ENCODE measurements around the gene MICALL2. TPM values are rescaled to one million over a fixed set of nuclear protein-coding genes. Genes with fewer than 3 reads are reported as not detected.

The MICALL2 gene
- total RNA-seq, 1 experiment from 2014 or later, result 7.7 TPM

DNA sequence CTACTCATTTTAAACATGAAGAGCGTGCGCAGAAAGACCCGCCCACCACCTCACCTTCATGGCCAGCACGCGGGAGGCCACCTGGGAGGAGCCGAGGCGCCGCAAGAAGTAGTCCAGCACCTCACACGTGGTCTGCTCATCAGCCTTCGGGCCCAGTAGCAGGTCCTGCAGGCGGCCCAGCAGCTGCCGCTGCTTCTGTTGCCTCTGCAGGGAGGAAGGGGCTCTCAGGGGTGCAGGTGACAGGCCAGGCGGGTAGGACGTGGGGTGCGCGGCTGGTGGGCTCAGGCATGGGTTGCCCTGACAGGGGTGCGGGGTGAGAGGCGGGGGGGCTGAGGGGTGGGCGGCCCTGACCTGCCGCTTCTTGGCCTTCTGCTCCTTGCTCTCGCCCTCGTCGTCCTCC, 27.3 kb upstream of the MICALL2 start:
- H3K36me3 ChIP-seq, result peaks cover 89% of the 10 kb centered on the region

DNA sequence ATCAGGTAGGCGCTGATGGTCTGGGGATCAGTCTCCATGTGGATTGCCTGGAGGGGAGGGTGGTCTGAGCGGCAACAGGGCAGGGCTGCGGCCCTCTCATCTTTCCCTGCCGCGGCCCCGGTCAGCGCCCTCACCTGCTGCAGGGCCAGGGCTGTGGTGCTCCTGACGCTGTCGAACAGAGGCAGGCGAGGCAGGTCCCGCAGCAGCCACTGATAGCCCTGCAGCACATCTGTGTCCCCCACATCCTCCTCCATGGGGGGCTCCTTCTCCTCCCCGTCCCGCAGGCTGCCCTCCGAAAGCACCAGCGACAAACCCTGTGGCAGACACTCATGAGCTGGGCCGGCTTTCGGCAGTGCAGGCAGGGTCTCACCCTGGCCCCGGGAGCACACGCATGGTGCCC, 25.9 kb upstream of the MICALL2 start:
- no peak overlapping the region for H3K4me3 ChIP-seq
- no peak overlapping the region for H3K27ac ChIP-seq
- H3K9me3 ChIP-seq (replicated peaks), result no peaks in the 10 kb centered on the region
- no peaks in the 10 kb centered on the region for H3K27me3 ChIP-seq (replicated peaks)
- DNase-seq (ENCODE audit: low read depth in 1 of 2, low spot score in 2 of 2), result no peak
- H3K36me3 ChIP-seq, result peaks cover 85% of the 10 kb centered on the region
- no peaks in the 10 kb centered on the region for H3K4me1 ChIP-seq (replicated peaks)

More for the DNA sequence above, 27.3 kb upstream of the MICALL2 start:
- no peaks in the 10 kb centered on the region for H3K27me3 ChIP-seq (replicated peaks)
- no peak overlapping the region for H3K27ac ChIP-seq
- no peaks in the 10 kb centered on the region for H3K4me1 ChIP-seq (replicated peaks)
- H3K4me3 ChIP-seq, result no peak overlapping the region
- no peak for DNase-seq (ENCODE audit: low read depth in 1 of 2, low spot score in 2 of 2)
- no peaks in the 10 kb centered on the region for H3K9me3 ChIP-seq (replicated peaks)

DNA sequence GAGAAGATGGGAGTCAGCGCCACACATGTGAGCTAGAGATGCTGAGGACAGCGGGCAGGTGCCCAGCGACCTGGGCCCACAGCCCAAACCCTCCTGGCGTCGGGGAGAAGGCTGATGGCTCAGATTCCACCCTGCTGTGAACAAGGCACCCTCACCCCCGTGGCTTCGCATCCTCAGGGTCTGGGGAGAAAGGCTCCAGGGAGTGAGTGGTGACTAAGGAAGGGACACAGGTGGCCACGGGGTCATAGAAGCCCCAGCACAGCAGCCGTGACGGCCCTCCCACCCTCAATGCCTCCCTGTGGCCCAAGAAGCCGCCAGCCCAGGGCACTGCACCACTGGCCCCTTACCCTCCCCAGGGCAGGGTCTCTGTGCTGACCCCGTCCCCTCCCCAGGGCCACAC, 25.3 kb upstream of the MICALL2 start:
- no peak for DNase-seq (ENCODE audit: low read depth in 1 of 2, low spot score in 2 of 2)
- Histone ChIP-seq H3K4me1 (replicated peaks) (no peaks in the 10 kb centered on the region), H3K9me3 (replicated peaks) (no peaks in the 10 kb centered on the region), H3K27ac (no peak overlapping the region), H3K4me3 (no peak overlapping the region), H3K27me3 (replicated peaks) (no peaks in the 10 kb centered on the region), H3K36me3 (peaks cover 85% of the 10 kb centered on the region)

DNA sequence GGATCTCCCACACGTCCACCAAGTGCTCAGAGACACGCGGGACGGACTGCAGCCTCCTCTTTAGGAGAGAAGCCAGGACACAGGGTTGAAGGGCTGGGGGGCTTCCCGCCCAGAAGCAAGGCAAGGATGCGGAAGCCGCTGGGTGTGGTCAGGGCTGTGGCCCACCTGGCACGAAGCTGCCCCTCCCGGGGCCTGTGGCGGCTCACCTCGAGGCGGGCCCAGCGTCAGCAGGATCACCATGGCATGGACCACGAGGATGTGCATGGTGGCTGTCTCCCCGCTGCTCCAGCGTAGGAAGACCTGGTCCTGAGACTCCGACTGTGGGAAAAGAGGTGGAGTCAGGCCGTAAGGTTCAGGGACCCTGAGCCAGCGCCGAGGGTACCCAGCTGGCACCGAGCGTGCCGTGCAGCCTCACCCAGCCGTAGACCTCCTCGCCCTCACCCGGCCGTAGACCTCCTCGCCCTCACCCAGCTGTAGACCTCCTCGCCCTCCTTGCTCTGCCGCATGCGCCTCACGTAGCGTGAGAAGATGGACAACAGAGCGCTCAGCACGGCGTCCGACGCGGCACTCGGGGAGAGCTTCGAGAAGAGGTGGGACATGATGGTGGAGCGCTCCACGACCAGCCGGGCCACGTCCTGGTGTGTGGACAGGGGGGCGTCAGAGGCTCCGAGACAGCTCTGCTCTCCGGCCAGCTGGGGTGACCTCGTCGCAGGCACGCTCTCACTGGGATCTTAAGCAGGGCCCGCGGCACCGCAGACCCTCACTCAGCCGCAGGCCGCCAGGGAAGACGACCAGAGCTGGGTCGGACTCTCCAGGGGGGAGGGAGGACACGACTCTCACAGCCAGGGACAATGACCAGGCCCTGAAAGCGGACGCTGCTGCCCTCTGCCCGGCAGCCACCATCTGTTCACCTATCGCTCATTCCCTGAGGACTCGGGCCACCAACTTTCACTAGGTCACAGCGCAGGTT, 24.6 kb upstream of the MICALL2 start:
- peaks cover 85% of the 10 kb centered on the region for H3K36me3 ChIP-seq
- H3K9me3 ChIP-seq (replicated peaks), result no peaks in the 10 kb centered on the region
- no peaks in the 10 kb centered on the region for H3K4me1 ChIP-seq (replicated peaks)
- no peak for DNase-seq (ENCODE audit: low read depth in 1 of 2, low spot score in 2 of 2)
- H3K27ac ChIP-seq, result no peak overlapping the region
- no peak overlapping the region for H3K4me3 ChIP-seq
- no peaks in the 10 kb centered on the region for H3K27me3 ChIP-seq (replicated peaks)

DNA sequence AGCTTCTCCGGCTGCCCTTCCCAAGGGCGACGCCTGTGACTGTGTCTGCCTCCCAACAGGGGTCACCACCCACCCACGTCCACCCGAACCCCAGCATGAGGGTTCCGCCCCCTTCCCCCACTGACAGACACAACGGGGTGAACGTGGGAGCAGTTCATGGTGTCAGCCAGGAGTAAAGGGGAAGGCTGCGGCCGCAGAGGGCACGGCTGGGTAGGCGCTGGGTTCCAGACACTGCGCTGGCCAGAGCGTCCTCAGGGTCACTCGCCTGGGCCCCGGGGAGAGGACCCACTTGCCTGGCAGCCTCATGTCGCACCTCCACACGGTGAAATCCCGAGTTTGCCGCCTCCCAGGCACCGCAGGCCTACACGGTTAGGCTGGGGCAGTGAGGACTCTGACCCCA, 23.8 kb upstream of the MICALL2 start:
- Histone ChIP-seq H3K27ac (no peak overlapping the region), H3K36me3 (peaks cover 85% of the 10 kb centered on the region), H3K9me3 (replicated peaks) (no peaks in the 10 kb centered on the region), H3K4me3 (no peak overlapping the region), H3K27me3 (replicated peaks) (no peaks in the 10 kb centered on the region), H3K4me1 (replicated peaks) (no peaks in the 10 kb centered on the region)
- no peak for DNase-seq (ENCODE audit: low read depth in 1 of 2, low spot score in 2 of 2)

DNA sequence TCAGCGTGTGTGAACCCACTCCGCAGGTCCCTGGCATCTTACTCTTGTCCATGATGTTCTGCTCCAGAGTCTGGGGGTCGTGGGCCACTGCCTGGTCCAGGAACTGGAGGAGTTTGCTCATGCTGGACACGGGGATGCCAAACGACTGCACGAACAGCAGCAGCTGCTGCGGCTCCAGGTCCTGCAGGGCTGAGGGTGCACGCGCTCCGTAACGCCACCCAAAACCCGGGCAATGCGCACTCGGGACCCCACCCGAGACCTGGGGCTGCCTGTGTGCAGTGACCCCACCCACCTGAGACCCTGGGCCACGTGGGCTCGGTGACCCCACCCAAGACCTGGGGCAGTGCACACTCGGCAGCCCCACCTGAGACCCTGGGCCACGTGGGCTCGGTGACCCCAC, 22.0 kb upstream of the MICALL2 start:
- H3K9me3 ChIP-seq (replicated peaks), result no peaks in the 10 kb centered on the region
- no peaks in the 10 kb centered on the region for H3K4me1 ChIP-seq (replicated peaks)
- no peaks in the 10 kb centered on the region for H3K27me3 ChIP-seq (replicated peaks)
- no peak for DNase-seq (ENCODE audit: low read depth in 1 of 2, low spot score in 2 of 2)
- H3K36me3 ChIP-seq, result peaks cover 86% of the 10 kb centered on the region
- no peak overlapping the region for H3K4me3 ChIP-seq
- no peak overlapping the region for H3K27ac ChIP-seq

DNA sequence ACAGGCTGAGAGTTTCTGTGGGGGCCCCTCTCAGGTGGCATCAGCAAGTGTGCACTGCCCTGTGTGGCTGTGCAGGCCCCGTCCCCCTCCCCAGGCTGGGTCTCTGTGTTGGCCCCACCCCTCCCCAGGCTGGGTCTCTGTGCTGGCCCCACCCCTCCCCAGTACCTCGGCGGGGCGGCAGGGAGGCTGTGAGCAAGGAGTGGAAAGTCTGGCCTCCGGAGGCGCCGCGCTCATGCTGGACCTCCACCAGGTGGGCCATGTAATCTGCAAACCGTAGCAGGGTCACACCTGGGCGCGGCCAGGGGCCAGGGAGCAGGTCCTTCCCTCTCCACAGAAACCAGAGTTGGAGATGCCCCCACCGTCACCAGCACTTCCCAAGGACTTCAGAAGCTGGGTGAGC, 21.4 kb upstream of the MICALL2 start:
- H3K36me3 ChIP-seq, result peaks cover 88% of the 10 kb centered on the region
- no peak for DNase-seq (ENCODE audit: low read depth in 1 of 2, low spot score in 2 of 2)

DNA sequence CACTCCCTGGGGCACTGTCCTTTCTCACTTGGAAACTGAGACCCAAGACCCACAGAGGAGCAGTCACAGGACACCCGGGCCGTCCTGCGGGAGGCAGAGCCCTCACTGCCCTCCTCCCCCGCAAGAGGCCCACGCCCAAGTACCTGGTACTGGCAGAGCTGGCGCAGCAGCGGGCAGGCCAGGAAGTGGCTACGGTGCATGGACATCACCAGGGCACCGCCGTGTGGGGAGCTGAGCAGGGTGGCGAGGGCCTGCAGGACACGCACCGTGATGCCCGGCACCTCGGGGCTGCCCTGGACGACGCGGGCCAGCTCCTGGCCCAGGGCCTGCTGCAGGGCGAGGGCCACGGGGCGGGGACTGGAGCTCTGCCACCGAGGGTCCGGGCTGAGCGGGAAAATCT, 20.0 kb upstream of the MICALL2 start:
- Histone ChIP-seq H3K4me1 (replicated peaks) (peaks cover 8% of the 10 kb centered on the region), H3K9me3 (replicated peaks) (no peaks in the 10 kb centered on the region), H3K27ac (no peak overlapping the region), H3K4me3 (no peak overlapping the region), H3K36me3 (peaks cover 92% of the 10 kb centered on the region), H3K27me3 (replicated peaks) (no peaks in the 10 kb centered on the region)
- no peak for DNase-seq (ENCODE audit: low read depth in 1 of 2, low spot score in 2 of 2)

More for the DNA sequence above, 21.4 kb upstream of the MICALL2 start:
- Histone ChIP-seq H3K9me3 (replicated peaks) (no peaks in the 10 kb centered on the region), H3K4me3 (no peak overlapping the region), H3K27me3 (replicated peaks) (no peaks in the 10 kb centered on the region), H3K4me1 (replicated peaks) (no peaks in the 10 kb centered on the region), H3K27ac (no peak overlapping the region)

DNA sequence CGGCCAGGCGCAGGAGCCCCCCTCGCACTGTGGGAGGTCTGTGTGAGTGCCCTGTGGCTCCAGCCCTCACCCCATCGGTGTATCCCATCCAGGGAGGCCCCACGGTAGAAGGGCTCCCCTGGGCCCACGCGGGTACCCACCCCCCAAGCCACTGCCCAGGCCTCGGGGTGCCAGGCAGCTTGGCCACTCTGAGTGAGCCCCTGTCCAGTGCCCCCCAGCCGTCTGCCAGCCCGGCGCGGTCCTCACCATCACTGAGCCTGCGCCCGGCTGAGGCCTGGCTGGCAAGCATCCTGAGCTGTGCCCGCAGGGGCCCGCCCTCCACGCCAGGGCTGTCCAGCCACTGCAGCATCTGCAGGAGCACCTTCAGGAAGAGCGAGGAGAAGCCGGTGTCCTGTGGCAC, 19.2 kb upstream of the MICALL2 start:
- Histone ChIP-seq H3K27ac (no peak overlapping the region), H3K36me3 (peaks cover 92% of the 10 kb centered on the region), H3K27me3 (replicated peaks) (no peaks in the 10 kb centered on the region), H3K4me3 (no peak overlapping the region), H3K9me3 (replicated peaks) (no peaks in the 10 kb centered on the region), H3K4me1 (replicated peaks) (peaks cover 13% of the 10 kb centered on the region)
- DNase-seq (ENCODE audit: low read depth in 1 of 2, low spot score in 2 of 2), result no peak

DNA sequence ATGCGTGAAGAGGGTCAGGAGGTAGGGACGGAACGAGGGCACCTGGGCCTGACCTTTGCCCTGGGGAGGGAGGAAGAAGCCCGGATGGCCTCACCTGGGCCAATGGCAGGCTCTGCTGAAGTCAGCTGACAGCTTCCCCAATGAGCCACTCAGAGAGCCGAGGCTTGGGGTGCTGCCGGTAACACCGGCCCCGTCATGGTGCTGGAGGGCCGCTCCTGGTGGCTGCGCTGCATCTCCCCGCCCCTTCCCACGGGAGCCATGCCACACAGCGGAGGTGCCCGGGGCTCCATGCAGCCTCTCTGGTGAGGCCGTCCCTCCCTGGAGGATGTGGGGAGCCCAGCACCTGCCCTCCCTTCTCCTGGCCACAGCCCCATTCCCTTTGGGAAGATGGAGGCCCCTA, 17.6 kb upstream of the MICALL2 start:
- Histone ChIP-seq H3K36me3 (peaks cover 88% of the 10 kb centered on the region), H3K4me1 (replicated peaks) (peaks cover 13% of the 10 kb centered on the region), H3K27ac (no peak overlapping the region), H3K9me3 (replicated peaks) (no peaks in the 10 kb centered on the region), H3K27me3 (replicated peaks) (no peaks in the 10 kb centered on the region), H3K4me3 (no peak overlapping the region)
- no peak for DNase-seq (ENCODE audit: low read depth in 1 of 2, low spot score in 2 of 2)

DNA sequence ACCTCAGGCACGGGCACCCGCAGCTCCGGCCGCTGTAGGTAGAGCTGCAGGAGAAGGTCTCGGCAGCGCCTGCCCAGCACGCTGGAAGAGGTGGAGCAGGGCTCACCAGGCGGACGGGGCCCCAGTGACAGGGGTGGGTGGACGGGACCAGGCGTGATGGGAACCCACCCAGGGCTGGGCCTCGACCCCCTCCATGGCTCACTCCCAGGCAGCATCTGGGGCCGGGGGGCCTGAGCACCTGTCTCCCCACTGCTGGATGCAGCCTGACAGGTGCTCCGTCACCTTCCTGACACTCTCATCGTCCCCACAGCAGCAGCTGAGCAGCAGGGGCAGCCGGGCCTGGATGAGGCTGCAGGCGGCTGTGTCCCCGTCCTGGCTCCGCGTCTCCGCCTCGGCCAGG, 16.7 kb upstream of the MICALL2 start:
- no peak for DNase-seq (ENCODE audit: low read depth in 1 of 2, low spot score in 2 of 2)
- Histone ChIP-seq H3K27ac (no peak overlapping the region), H3K9me3 (replicated peaks) (no peaks in the 10 kb centered on the region), H3K4me1 (replicated peaks) (peaks cover 13% of the 10 kb centered on the region), H3K27me3 (replicated peaks) (no peaks in the 10 kb centered on the region), H3K4me3 (no peak overlapping the region), H3K36me3 (peaks cover 91% of the 10 kb centered on the region)

DNA sequence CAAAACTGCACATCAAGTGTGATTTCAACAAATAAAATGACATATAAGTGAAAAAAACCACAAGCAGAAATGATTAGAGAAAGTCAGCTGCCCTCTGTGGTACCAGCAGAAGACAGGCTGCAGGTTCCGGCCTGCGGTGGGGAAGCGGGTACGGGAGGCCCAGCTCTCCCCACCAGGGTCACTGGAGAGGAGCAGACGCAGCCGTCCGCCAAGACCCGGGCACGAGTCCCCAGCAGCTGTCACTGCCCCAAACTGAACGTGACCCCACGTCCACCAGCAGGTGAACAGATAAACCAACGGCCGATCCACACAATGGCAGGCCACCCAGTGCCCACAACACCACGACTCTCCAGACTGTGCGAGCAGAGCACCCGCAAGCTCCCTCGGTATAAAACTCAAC, 16.1 kb upstream of the MICALL2 start:
- peaks cover 94% of the 10 kb centered on the region for H3K36me3 ChIP-seq
- no peak overlapping the region for H3K4me3 ChIP-seq
- no peaks in the 10 kb centered on the region for H3K9me3 ChIP-seq (replicated peaks)
- no peaks in the 10 kb centered on the region for H3K27me3 ChIP-seq (replicated peaks)
- peaks cover 13% of the 10 kb centered on the region for H3K4me1 ChIP-seq (replicated peaks)
- DNase-seq (ENCODE audit: low read depth in 1 of 2, low spot score in 2 of 2), result no peak
- H3K27ac ChIP-seq, result no peak overlapping the region

DNA sequence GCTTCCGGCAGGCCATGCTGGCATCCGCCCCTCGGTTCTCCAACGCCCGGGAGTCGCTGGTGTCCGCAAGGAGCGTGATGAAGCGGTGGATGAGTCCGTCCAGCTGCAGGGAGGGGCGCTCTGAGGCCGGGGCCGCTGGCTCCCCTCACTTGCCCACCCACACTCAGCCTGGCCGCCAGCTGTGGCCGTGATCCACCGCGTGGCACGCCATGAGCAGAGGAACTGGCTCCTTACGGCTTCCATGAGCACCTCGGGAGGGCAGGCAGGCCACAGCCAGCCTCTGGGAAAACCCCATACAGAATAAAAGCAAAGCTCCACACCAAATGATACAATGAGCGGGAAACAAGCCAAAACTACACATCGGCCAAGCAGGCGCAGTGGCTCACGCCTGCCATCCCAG, 15.5 kb upstream of the MICALL2 start:
- Histone ChIP-seq H3K27me3 (replicated peaks) (no peaks in the 10 kb centered on the region), H3K36me3 (peaks cover 94% of the 10 kb centered on the region), H3K4me3 (no peak overlapping the region), H3K9me3 (replicated peaks) (no peaks in the 10 kb centered on the region), H3K4me1 (replicated peaks) (peaks cover 13% of the 10 kb centered on the region), H3K27ac (no peak overlapping the region)
- DNase-seq (ENCODE audit: low read depth in 1 of 2, low spot score in 2 of 2), result peak; percentile 50 to 65

DNA sequence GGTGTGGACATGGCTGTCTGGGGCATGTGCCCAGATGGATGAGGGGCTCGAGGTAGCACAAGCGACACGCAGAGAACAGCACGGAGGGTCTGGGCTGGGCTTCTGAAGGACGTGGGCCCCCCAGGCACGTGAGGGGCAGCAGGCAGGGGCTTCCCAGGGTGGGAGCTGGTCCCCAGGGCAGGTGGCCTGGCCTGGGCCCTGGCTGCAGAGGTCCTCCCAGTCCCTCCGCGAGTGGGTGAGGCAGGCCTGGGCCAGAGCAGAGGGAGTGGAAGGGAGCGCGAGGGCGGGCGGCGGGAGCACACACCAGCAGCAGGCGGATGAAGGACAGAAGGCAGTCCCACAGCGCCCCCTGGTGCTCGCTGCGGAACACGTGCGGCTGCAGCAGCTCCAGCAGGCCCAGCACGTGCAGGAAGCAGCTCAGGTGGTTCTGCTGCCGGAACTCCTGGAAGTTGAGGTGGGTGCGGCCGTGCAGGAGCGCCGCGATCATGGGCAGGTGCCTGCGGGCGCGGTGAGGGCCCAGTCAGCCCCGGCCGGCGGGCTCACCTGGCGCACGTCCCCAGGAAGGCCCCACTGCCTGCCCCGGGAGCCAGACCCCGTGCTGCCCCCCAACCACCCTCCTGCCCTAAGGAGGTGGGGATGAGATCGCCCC, 14.7 kb upstream of the MICALL2 start:
- Histone ChIP-seq H3K9me3 (replicated peaks) (no peaks in the 10 kb centered on the region), H3K4me3 (no peak overlapping the region), H3K27ac (no peak overlapping the region), H3K4me1 (replicated peaks) (peaks cover 13% of the 10 kb centered on the region), H3K27me3 (replicated peaks) (no peaks in the 10 kb centered on the region), H3K36me3 (peaks cover 94% of the 10 kb centered on the region)
- DNase-seq (ENCODE audit: low read depth in 1 of 2, low spot score in 2 of 2), result peak; percentile 47 to 82
